C4-2B (cell line): ENCODE data around the gene NFIA.

Experiments used
- H3K27ac ChIP-seq: fragments of 450-650 bp; 2 replicates; pipeline ENCODE4 v1.5.1; 2017
- CTCF ChIP-seq: fragments of 450-650 bp; conservative IDR thresholded peaks from 2 replicates; pipeline ENCODE4 v1.5.1; 2017; ENCODE audit warnings: mild to moderate bottlenecking
- ZFX ChIP-seq: fragments of 450-650 bp; IDR thresholded peaks from 2 replicates; pipeline ENCODE4 v1.6.1; 2017

Gene NFIA

GRCh38 chr1:61444288-61444687 lies 361.9 kb downstream of the NFIA start:
- H3K27ac ChIP-seq, result no peak overlapping the region
- TF ChIP-seq CTCF, result no peak
- TF ChIP-seq ZFX, result no peak

GRCh38 chr1:61445269-61445825 lies 363.0 kb downstream of the NFIA start:
- TF ChIP-seq CTCF (no peak), ZFX (no peak)
- no peak overlapping the region for H3K27ac ChIP-seq

- TF ChIP-seq ZFX (no peak), CTCF (no peak)
- no peak overlapping the region for H3K27ac ChIP-seq
These were observed 364.2 kb downstream of the NFIA start for GRCh38 chr1:61446531-61446991.

- no peak for TF ChIP-seq ZFX
- no peak for TF ChIP-seq CTCF
- H3K27ac ChIP-seq, result no peak overlapping the region
These were observed 365.0 kb downstream of the NFIA start for GRCh38 chr1:61447106-61447967.

GRCh38 chr1:61447968-61448430 lies 365.6 kb downstream of the NFIA start:
- TF ChIP-seq CTCF (no peak), ZFX (no peak)

GRCh38 chr1:61448914-61449313 lies 366.6 kb downstream of the NFIA start:
- no peak overlapping the region for H3K27ac ChIP-seq
- TF ChIP-seq ZFX (no peak), CTCF (no peak)

More at GRCh38 chr1:61447968-61448430, 365.6 kb downstream of the NFIA start:
- no peak overlapping the region for H3K27ac ChIP-seq

- TF ChIP-seq ZFX, result no peak
- TF ChIP-seq CTCF, result no peak
- H3K27ac ChIP-seq, result no peak overlapping the region
These were observed 367.0 kb downstream of the NFIA start for GRCh38 chr1:61449410-61449809.
